LoVo (cell line): Measurements from ENCODE around the gene AMZ1.

Experiments
- DNase-seq: peaks from one replicate; pipeline ENCODE4 v3.0.0-alpha.2; 2016; ENCODE audit warnings: low spot score

Gene AMZ1

GRCh38 chr7:2687881-2688318 lies at the start of gene AMZ1:
TSS of gene AMZ1 (plus strand) at chr7:2688202. CDS start at chr7:2700452, 12,250 bp downstream.
- DNase-seq, result no peak

GRCh38 chr7:2638224-2638991 lies 49.6 kb upstream of the AMZ1 start:
- DNase-seq, result no peak

GRCh38 chr7:2639181-2639681 lies 48.8 kb upstream of the AMZ1 start:
- no peak for DNase-seq

GRCh38 chr7:2639695-2640481 lies 48.1 kb upstream of the AMZ1 start:
- no peak for DNase-seq

GRCh38 chr7:2640482-2640830 lies 47.5 kb upstream of the AMZ1 start:
- DNase-seq, result no peak

- DNase-seq, result no peak
These were observed 47.1 kb upstream of the AMZ1 start for GRCh38 chr7:2640846-2641316.

- DNase-seq, result no peak
These were observed 46.3 kb upstream of the AMZ1 start for GRCh38 chr7:2641406-2642393.

GRCh38 chr7:2643386-2644219 lies 44.4 kb upstream of the AMZ1 start:
- DNase-seq, result no peak

GRCh38 chr7:2644220-2644561 lies 43.8 kb upstream of the AMZ1 start:
- no peak for DNase-seq

GRCh38 chr7:2644562-2645273 lies 43.3 kb upstream of the AMZ1 start:
- DNase-seq, result no peak

- DNase-seq, result no peak
These were observed 42.6 kb upstream of the AMZ1 start for GRCh38 chr7:2645274-2645868.

GRCh38 chr7:2646336-2646679 lies 41.7 kb upstream of the AMZ1 start:
- DNase-seq, result no peak

- DNase-seq, result no peak
These were observed 41.1 kb upstream of the AMZ1 start for GRCh38 chr7:2646680-2647571.

GRCh38 chr7:2647594-2648172 lies 40.3 kb upstream of the AMZ1 start:
- no peak for DNase-seq

- no peak for DNase-seq
These were observed 38.7 kb upstream of the AMZ1 start for GRCh38 chr7:2649139-2649838.

GRCh38 chr7:2649991-2650390 lies 38.0 kb upstream of the AMZ1 start:
- no peak for DNase-seq

- no peak for DNase-seq
These were observed 37.6 kb upstream of the AMZ1 start for GRCh38 chr7:2650451-2650850.

GRCh38 chr7:2651336-2651735 lies 36.7 kb upstream of the AMZ1 start:
- DNase-seq, result no peak
